PC-9 (cell line): ENCODE measurements around the gene RTP2. TPM values are rescaled to one million over a fixed set of nuclear protein-coding genes. Genes with fewer than 3 reads are reported as not detected.

Source experiments
- BruUV-seq: library from RNA; stranded (reverse); fragments of 400-500 nt; replicated peaks from 2 replicates; lab custom pipeline; 2021; lab: Mats Ljungman, UMichigan
- CTCF ChIA-PET: fragments of 300-600 bp; sonication (Branson Sonifier 250); formaldehyde crosslinking; loops from one replicate; lab custom pipeline; 2022; ENCODE audit warnings: antibody characterized with exemption; lab: Charles Lee
- POLR2A ChIA-PET: fragments of 300-600 bp; sonication (Branson Sonifier 250); formaldehyde crosslinking; loops from one replicate; lab custom pipeline; 2022; ENCODE audit warnings: antibody characterized with exemption; ENCODE audit not compliant: unreplicated experiment; lab: Charles Lee
- DNase-seq, 2 experiments: peaks; one replicate each; pipeline versions ENCODE4 v3.0.0 to v3.0.0-alpha.2; 2015 to 2022; ENCODE audit warnings: mixed read lengths in 1 of 2
- H2AFZ ChIP-seq: fragments of 200-600 bp; sonication (generic); 2 replicates; pipeline ENCODE4 v1.8.1; 2017; ENCODE audit warnings: antibody characterized with exemption
- H3F3A ChIP-seq: fragments of 200-600 bp; sonication (generic); 2 replicates; pipeline ENCODE4 v1.8.1; 2017; ENCODE audit warnings: antibody characterized with exemption, mild to moderate bottlenecking, low read depth; ENCODE audit not compliant: insufficient read depth
- H3K27ac ChIP-seq: fragments of 200-600 bp; sonication (generic); 2 replicates; pipeline ENCODE4 v1.6.1; 2016; ENCODE audit warnings: mixed run types
- H3K27me3 ChIP-seq: fragments of 200-600 bp; sonication (generic); 2 replicates; pipeline ENCODE4 v1.6.1; 2016; ENCODE audit warnings: low read depth, mixed run types; ENCODE audit not compliant: insufficient read depth
- H3K36me3 ChIP-seq: fragments of 200-600 bp; sonication (generic); 2 replicates; pipeline ENCODE4 v1.6.1; 2016; ENCODE audit warnings: low read depth, mixed run types
- H3K4me1 ChIP-seq: fragments of 200-600 bp; sonication (generic); replicated peaks from 2 replicates; pipeline ENCODE4 v1.6.1; 2016; ENCODE audit warnings: mixed run types; ENCODE audit not compliant: insufficient read depth
- H3K4me2 ChIP-seq: fragments of 200-600 bp; sonication (generic); 2 replicates; pipeline ENCODE4 v1.6.1; 2017; ENCODE audit warnings: mixed run types
- H3K4me3 ChIP-seq: fragments of 200-600 bp; sonication (generic); 2 replicates; pipeline ENCODE4 v1.6.1; 2016; ENCODE audit warnings: mixed run types
- H3K79me2 ChIP-seq: fragments of 200-600 bp; sonication (generic); 2 replicates; pipeline ENCODE4 v1.6.1; 2017; ENCODE audit warnings: low read depth, mixed run types
- H3K9me2 ChIP-seq: fragments of 200-600 bp; sonication (generic); 2 replicates; pipeline ENCODE4 v1.8.1; 2017; ENCODE audit warnings: mild to moderate bottlenecking; ENCODE audit not compliant: insufficient read depth
- H3K9me3 ChIP-seq: fragments of 200-600 bp; sonication (generic); 2 replicates; pipeline ENCODE4 v1.8.1; 2016; ENCODE audit warnings: low read depth; ENCODE audit not compliant: insufficient read depth
- H4K20me1 ChIP-seq: fragments of 200-600 bp; sonication (generic); 2 replicates; pipeline ENCODE4 v1.8.1; 2017; ENCODE audit not compliant: insufficient read depth
- CTCF ChIP-seq: fragments of 200-600 bp; sonication (generic); conservative IDR thresholded peaks from 2 replicates; pipeline ENCODE4 v1.6.1; 2017; ENCODE audit warnings: mixed run types, antibody characterized with exemption, mild to moderate bottlenecking, moderate library complexity
- EZH2 ChIP-seq: fragments of 200-600 bp; sonication (generic); IDR thresholded peaks from 2 replicates; pipeline ENCODE4 v1.8.0; 2017; ENCODE audit warnings: antibody characterized with exemption, low read depth
- intact Hi-C: fragments of 100-400 bp; cut with micrococcal nuclease; formaldehyde crosslinking; loops from one replicate; pipeline ENCODE4 v1.10.0; 2022; ENCODE audit not compliant: unreplicated experiment
- total RNA-seq: library from RNA; stranded (reverse); gene quantifications from 2 replicates; pipeline ENCODE4 v1.2.3, GENCODE V29; 2021

RTP2 gene
- total RNA-seq, 1 experiment from 2014 or later: not detected

GRCh38 chr3:187720337-187720670 is 17.9 kb upstream of the RTP2 start:
- H3F3A ChIP-seq: peaks cover 34% of the 10 kb centered on the region
- no TSS peak for BruUV-seq
- POLR2A ChIA-PET: interaction anchor here (0.6 kb wide), 2 partner anchors 19 to 210 kb away, joined by 3 read pairs; no protein-coding TSS in a partner anchor
- peaks cover 25% of the 10 kb centered on the region for H3K36me3 ChIP-seq
- no peak overlapping the region for H3K4me2 ChIP-seq
- CTCF ChIA-PET: interaction anchor here (1.0 kb wide), 1 partner anchor 400 kb away, joined by 3 read pairs; no protein-coding TSS in a partner anchor
- no peaks in the 10 kb centered on the region for H3K9me3 ChIP-seq
- H3K79me2 ChIP-seq: no peaks in the 10 kb centered on the region
- H3K27ac ChIP-seq: no peak overlapping the region
- DNase-seq: no peak
- H3K4me1 ChIP-seq: no peaks in the 10 kb centered on the region
- H4K20me1 ChIP-seq: peaks cover 12% of the 10 kb centered on the region; the same call in 1 of the 2 replicates
- no peaks in the 10 kb centered on the region for H3K27me3 ChIP-seq
- TF ChIP-seq EZH2 (no peak), CTCF (no peak)
- intact Hi-C loops: no loop called here
- no peak overlapping the region for H2AFZ ChIP-seq
- H3K4me3 ChIP-seq: no peak overlapping the region
- no peaks in the 10 kb centered on the region for H3K9me2 ChIP-seq

- no peak for TF ChIP-seq EZH2
- TF ChIP-seq CTCF: no peak
- Histone ChIP-seq H3K27ac (no peak overlapping the region), H2AFZ (no peak overlapping the region), H3K9me2 (no peaks in the 10 kb centered on the region), H3K9me3 (no peaks in the 10 kb centered on the region), H4K20me1 (peaks cover 12% of the 10 kb centered on the region; the same call in 1 of the 2 replicates), H3K36me3 (peaks cover 24% of the 10 kb centered on the region), H3K4me3 (no peak overlapping the region), H3K4me2 (no peak overlapping the region), H3K79me2 (no peaks in the 10 kb centered on the region), H3K27me3 (no peaks in the 10 kb centered on the region), H3F3A (peaks cover 34% of the 10 kb centered on the region), H3K4me1 (no peaks in the 10 kb centered on the region)
- POLR2A ChIA-PET: interaction anchor here (0.6 kb wide), 2 partner anchors 211 to 1208 kb away, joined by 3 to 6 read pairs; no protein-coding TSS in a partner anchor
- no peak for DNase-seq
- no TSS peak for BruUV-seq
- CTCF ChIA-PET: interaction anchor here (0.6 to 1.0 kb wide), 2 partner anchors 400 to 653 kb away, joined by 3 to 17 read pairs; no protein-coding TSS in a partner anchor
- intact Hi-C loops: loop anchor here (10.0 kb wide), 3 partner anchors 1105 to 1735 kb away; partner anchors contain the start of genes AHSG and CRYGS
Measured at GRCh38 chr3:187719628-187720336, 17.4 kb upstream of the RTP2 start.

GRCh38 chr3:187718802-187719201 is 16.4 kb upstream of the RTP2 start:
- no peaks in the 10 kb centered on the region for H3K9me3 ChIP-seq
- DNase-seq: no peak
- H3K27ac ChIP-seq: no peak overlapping the region
- CTCF ChIA-PET: interaction anchor here (0.7 kb wide), 1 partner anchor 1889 kb away, joined by 3 read pairs; no protein-coding TSS in a partner anchor
- no peaks in the 10 kb centered on the region for H3K4me1 ChIP-seq
- peaks cover 28% of the 10 kb centered on the region for H3F3A ChIP-seq
- no peak overlapping the region for H3K4me3 ChIP-seq
- H3K79me2 ChIP-seq: no peaks in the 10 kb centered on the region
- no TSS peak for BruUV-seq
- H3K36me3 ChIP-seq: peaks cover 15% of the 10 kb centered on the region
- POLR2A ChIA-PET: interaction anchor here (0.6 to 0.7 kb wide), 2 partner anchors 117 to 712 kb away, joined by 4 to 6 read pairs; no protein-coding TSS in a partner anchor
- H3K9me2 ChIP-seq: no peaks in the 10 kb centered on the region
- H4K20me1 ChIP-seq: peaks cover 12% of the 10 kb centered on the region; the same call in 1 of the 2 replicates
- TF ChIP-seq EZH2: no peak
- no peak for TF ChIP-seq CTCF
- H3K27me3 ChIP-seq: no peaks in the 10 kb centered on the region
- intact Hi-C loops: loop anchor here (10.0 kb wide), 3 partner anchors 1104 to 1734 kb away; partner anchors contain the start of genes AHSG and CRYGS
- H2AFZ ChIP-seq: no peak overlapping the region
- no peak overlapping the region for H3K4me2 ChIP-seq
